Measurements from ENCODE around the gene SYT7. TPM values are rescaled to one million over a fixed set of nuclear protein-coding genes. Genes with fewer than 3 reads are reported as not detected.

The SYT7 gene
- total and polyA plus RNA-seq, 2 of the 8 experiments (the other 6 are each of a cell fraction or from before 2014, with no cell fraction given), result 9.6 to 10.5 TPM

DNA sequence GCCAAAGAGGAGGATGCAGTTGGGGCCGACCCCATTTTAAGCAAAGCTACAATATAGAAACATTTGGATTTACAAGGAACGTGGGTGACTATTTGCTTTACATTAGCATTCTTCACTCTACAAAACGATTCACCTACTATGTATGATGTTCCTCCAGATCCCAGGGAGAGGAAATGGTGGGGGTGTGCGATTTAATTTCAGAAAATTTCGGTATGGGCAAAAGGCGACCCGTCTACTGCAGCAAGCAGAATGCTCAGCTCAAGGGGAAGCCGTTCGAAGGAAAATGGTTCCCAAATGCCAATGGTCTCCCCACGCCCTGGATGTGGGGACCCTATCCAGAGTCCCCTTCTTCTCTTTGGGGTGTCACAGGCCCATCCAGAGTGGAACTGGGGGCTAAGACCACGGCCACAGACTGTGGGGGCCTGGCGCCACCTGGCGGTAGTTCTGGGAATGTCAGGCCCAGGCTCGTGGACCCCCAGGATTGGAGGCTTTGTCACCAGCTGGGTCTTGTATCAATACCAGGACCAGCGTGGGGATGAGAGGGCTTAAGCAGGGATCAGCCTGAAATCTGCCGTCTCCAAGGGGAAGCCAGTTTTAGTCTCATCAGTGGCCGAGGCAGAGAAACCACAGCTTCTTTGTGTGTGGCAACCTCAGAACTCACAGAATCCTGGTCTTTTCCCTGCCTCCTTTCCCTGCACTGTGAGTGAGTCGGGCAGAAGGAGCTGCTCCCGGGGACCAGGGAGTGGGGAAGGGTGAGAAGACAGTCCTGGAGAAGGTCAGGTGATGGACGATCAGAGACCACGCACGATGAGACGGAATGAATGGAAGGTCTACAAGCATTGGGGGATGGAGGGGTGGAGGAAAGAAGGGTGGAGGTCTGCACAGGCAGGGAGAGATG lies 64.0 kb downstream of the SYT7 start (continued):
- TF ChIP-seq GABPA (IDR thresholded peaks at IDR 0.05; ENCODE audit: borderline replicate concordance, insufficient read depth, low read length) (no peak), SP1 (IDR thresholded peaks at IDR 0.05; ENCODE audit: low read depth, low read length) (no peak), RFX5 (IDR thresholded peaks at IDR 0.05; ENCODE audit: borderline replicate concordance, low read depth, low read length) (no peak), PHF8 (conservative IDR thresholded peaks at IDR 0.05; ENCODE audit: low read depth, low read length) (no peak), SIN3A (conservative IDR thresholded peaks at IDR 0.05 in 1 of 2, IDR thresholded peaks at IDR 0.05 in 1 of 2; ENCODE audit: low read depth in 1 of 2, low read length in 2 of 2) (peak in 1 of 2 experiments; percentile 62; a peak in 1 of 4 replicates), ATF2 (IDR thresholded peaks at IDR 0.05; ENCODE audit: low read length) (no peak), RAD21 (IDR thresholded peaks at IDR 0.05 in 1 of 2, conservative IDR thresholded peaks at IDR 0.05 in 1 of 2; ENCODE audit: low read depth in 2 of 2, low read length in 2 of 2) (peak; percentile 98 to 99), BCL11A (IDR thresholded peaks at IDR 0.05; ENCODE audit: low read depth in 2 of 2, low read length in 2 of 2) (no peak), FOSL1 (IDR thresholded peaks at IDR 0.05; ENCODE audit: insufficient read depth, low read depth, low read length) (no peak), CBX5 (IDR thresholded peaks at IDR 0.05; ENCODE audit: low read depth, low read length) (no peak), RBBP5 (IDR thresholded peaks at IDR 0.05; ENCODE audit: borderline replicate concordance, low read depth, low read length) (no peak), GTF2F1 (IDR thresholded peaks at IDR 0.05; ENCODE audit: borderline replicate concordance, low read depth, low read length) (no peak), SRF (IDR thresholded peaks at IDR 0.05; ENCODE audit: low read depth, low read length) (no peak), POLR2A (IDR thresholded peaks at IDR 0.05; ENCODE audit: control extremely low read depth in 1 of 2, low read depth in 2 of 2, low read length in 2 of 2) (no peak), ZNF274 (IDR thresholded peaks at IDR 0.05; ENCODE audit: borderline replicate concordance, extremely low read depth, low read length) (no peak), BRCA1 (IDR thresholded peaks at IDR 0.05; ENCODE audit: low read depth, low read length) (no peak), TCF12 (IDR thresholded peaks at IDR 0.05; ENCODE audit: low read depth, low read length) (no peak), RXRA (IDR thresholded peaks at IDR 0.05; ENCODE audit: insufficient read depth, low read depth, low read length) (no peak), HDAC2 (IDR thresholded peaks at IDR 0.05; ENCODE audit: borderline replicate concordance in 1 of 2, low read depth in 2 of 2, low read length in 2 of 2) (no peak), SUZ12 (IDR thresholded peaks at IDR 0.05; ENCODE audit: low read length) (no peak)

Measured in H1 (cell line).